Liver (tissue), 9 donors: ENCODE results near the gene BNC2. TPM values are rescaled to one million over a fixed set of nuclear protein-coding genes. Genes with fewer than 3 reads are reported as not detected.
"Not testable (repeated sequence)": the region's sequence is repeated elsewhere in the genome, so short reads cannot be mapped to it uniquely, and the experiment has no call there.

Experiments
- DNase-seq: peaks from one replicate; pipeline ENCODE4 v3.0.0-alpha.2; 2017; ENCODE audit warnings: low spot score
- H3K27ac ChIP-seq, 2 donors: one replicate each; pipeline ENCODE4 v1.7.0; 2013; ENCODE audit warnings: inconsistent platforms in 2 of 2, low read length in 2 of 2, control low read depth in 1 of 2, low read depth in 1 of 2, mild to moderate bottlenecking in 1 of 2
- H3K27me3 ChIP-seq, 4 donors: one replicate each; pipeline versions ENCODE4 v1.6.1 to v1.7.0; 2013; ENCODE audit warnings: low read length in 3 of 4, inconsistent platforms in 1 of 4, mild to moderate bottlenecking in 1 of 4, moderate library complexity in 1 of 4; ENCODE audit not compliant: control insufficient read depth in 4 of 4, insufficient read depth in 4 of 4
- H3K36me3 ChIP-seq, 4 donors: one replicate each; pipeline versions ENCODE4 v1.6.1 to v1.7.0; 2013; ENCODE audit warnings: low read length in 3 of 4, mild to moderate bottlenecking in 3 of 4, low read depth in 1 of 4, moderate library complexity in 1 of 4; ENCODE audit not compliant: control insufficient read depth in 4 of 4, insufficient read depth in 3 of 4
- H3K4me1 ChIP-seq, 4 donors: one replicate each; pipeline versions ENCODE4 v1.6.1 to v1.7.0; 2013; ENCODE audit warnings: low read length in 3 of 4, mild to moderate bottlenecking in 3 of 4, moderate library complexity in 1 of 4; ENCODE audit not compliant: control insufficient read depth in 4 of 4, insufficient read depth in 4 of 4
- H3K4me3 ChIP-seq, 3 donors: one replicate each; pipeline versions ENCODE4 v1.6.1 to v1.7.0; 2013; ENCODE audit warnings: low read length in 3 of 3, control low read depth in 1 of 3, low read depth in 1 of 3, mild to moderate bottlenecking in 1 of 3
- H3K9ac ChIP-seq, 2 donors: one replicate each; pipeline ENCODE4 v1.7.0; 2013; ENCODE audit warnings: low read length in 2 of 2, mild to moderate bottlenecking in 2 of 2, moderate library complexity in 2 of 2, control low read depth in 1 of 2, low read depth in 1 of 2
- H3K9me3 ChIP-seq, 4 donors: one replicate each; pipeline versions ENCODE4 v1.6.1 to v1.7.0; 2013; ENCODE audit warnings: low read length in 3 of 4; ENCODE audit not compliant: control insufficient read depth in 4 of 4
- EGR1 ChIP-seq, 2 donors: IDR thresholded peaks; 2 replicates each; pipeline ENCODE4 v1.6.1; 2016 to 2018; ENCODE audit warnings: antibody characterized with exemption in 2 of 2, low read depth in 2 of 2
- FOXA1 ChIP-seq: IDR thresholded peaks from 2 replicates; pipeline ENCODE4 v1.6.1; 2016; ENCODE audit warnings: antibody characterized with exemption
- FOXA2 ChIP-seq: IDR thresholded peaks from 2 replicates; pipeline ENCODE4 v1.6.1; 2016; ENCODE audit warnings: antibody characterized with exemption
- GABPA ChIP-seq, 2 donors: IDR thresholded peaks in 1 of 2; conservative IDR thresholded peaks in 1 of 2; 2 replicates each; pipeline ENCODE4 v1.6.1; 2016; ENCODE audit warnings: antibody characterized with exemption in 2 of 2, mild to moderate bottlenecking in 1 of 2, moderate library complexity in 1 of 2
- HNF4A ChIP-seq, 2 donors: conservative IDR thresholded peaks; 2 replicates each; pipeline ENCODE4 v1.6.1; 2016; ENCODE audit warnings: antibody characterized with exemption in 2 of 2, mild to moderate bottlenecking in 2 of 2
- HNF4G ChIP-seq: IDR thresholded peaks from 2 replicates; pipeline ENCODE4 v1.6.1; 2016; ENCODE audit warnings: antibody characterized with exemption
- JUND ChIP-seq, 2 donors: IDR thresholded peaks; 2 replicates each; pipeline ENCODE4 v1.6.1; 2016; ENCODE audit warnings: antibody characterized with exemption in 2 of 2
- NR2F2 ChIP-seq: IDR thresholded peaks from 2 replicates; pipeline ENCODE4 v1.6.1; 2016; ENCODE audit warnings: antibody characterized with exemption
- RAD21 ChIP-seq, 2 donors: IDR thresholded peaks; 2 replicates each; pipeline ENCODE4 v1.6.1; 2016; ENCODE audit warnings: antibody characterized with exemption in 2 of 2, mild to moderate bottlenecking in 2 of 2
- RXRA ChIP-seq, 2 donors: IDR thresholded peaks; 2 replicates each; pipeline ENCODE4 v1.6.1; 2017 to 2018; ENCODE audit warnings: antibody characterized with exemption in 2 of 2, mild to moderate bottlenecking in 1 of 2
- SP1 ChIP-seq: IDR thresholded peaks from 2 replicates; pipeline ENCODE4 v1.6.1; 2018; ENCODE audit warnings: antibody characterized with exemption, mild to moderate bottlenecking
- TAF1 ChIP-seq: conservative IDR thresholded peaks from 2 replicates; pipeline ENCODE4 v1.6.1; 2016; ENCODE audit warnings: antibody characterized with exemption, mild to moderate bottlenecking
- YY1 ChIP-seq: IDR thresholded peaks from 2 replicates; pipeline ENCODE4 v1.6.1; 2016; ENCODE audit warnings: antibody characterized with exemption, mild to moderate bottlenecking
- WGBS: extraction: QIAGEN DNeasy Blood & Tissue Kit; methylation state at CpG from one replicate; pipeline ENCODE4 v1.1.7; 2013; 5-methylcytosine and 5-hydroxymethylcytosine counted together
- polyA plus RNA-seq, 2 donors: library from polyadenylated mRNA; stranded (reverse) in 1 of 2; unstranded in 1 of 2; fragments of 200-250 nt in 1 of 2; fragments of >200 nt in 1 of 2; fragmentation: Nextera tagmentation in 1 of 2; extraction: Ambion mirVana in 1 of 2; gene quantifications; one replicate each; pipeline versions ENCODE4 v1.2.1 to v1.2.3, GENCODE V29; 2013 to 2015
- total RNA-seq, 2 donors: library from RNA; depleted of rRNA; stranded (reverse); fragments of >200 nt; gene quantifications; one replicate each; pipeline ENCODE4 v1.2.3, GENCODE V29; 2014
- TF ChIP-seq, protein P1 (sequence below): IDR thresholded peaks from 2 replicates; pipeline ENCODE4 v1.6.1; 2016; ENCODE audit warnings: antibody characterized with exemption
- TF ChIP-seq, protein P2 (sequence below): IDR thresholded peaks from 2 replicates; pipeline ENCODE4 v1.6.1; 2016; ENCODE audit warnings: antibody characterized with exemption
- TF ChIP-seq, protein P3 (sequence below): IDR thresholded peaks from 2 replicates; pipeline ENCODE4 v1.6.1; 2016; ENCODE audit warnings: antibody characterized with exemption
- TF ChIP-seq, protein P4 (sequence below): fragments of 150-350 bp; IDR thresholded peaks from 2 replicates; pipeline ENCODE4 v1.5.1; 2017; ENCODE audit warnings: improper control_type of control experiment, low read depth, low read length; ENCODE audit not compliant: missing input control
- donor health status: healthy.
- donor health status: healthy.
- donor health status: healthy.
- donor health status: healthy.
- donor health status: healthy.

Gene BNC2
- total and polyA plus RNA-seq, 4 donors, result 0.07 to 0.67 (median 0.08) TPM

DNA sequence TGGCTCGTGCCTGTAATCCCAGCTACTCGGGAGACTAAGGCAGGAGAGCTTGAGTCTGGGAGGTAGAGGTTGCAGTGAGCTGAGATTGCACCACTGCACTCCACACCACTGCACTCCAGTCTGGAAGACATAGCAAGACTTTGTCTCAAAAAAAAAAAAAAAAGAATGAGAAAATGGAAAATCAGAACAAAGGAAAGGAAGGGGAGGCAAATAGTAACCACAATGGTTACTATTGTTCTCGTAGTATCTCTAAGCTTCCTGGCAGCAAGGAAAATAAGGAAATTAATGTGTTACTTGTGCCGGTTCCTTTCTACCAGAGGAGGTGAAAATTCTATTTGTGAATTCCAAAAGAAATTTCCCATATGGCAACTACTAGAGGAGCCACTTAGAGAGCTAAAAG, 48.5 kb upstream of the BNC2 start (continued):
- TF ChIP-seq, protein P1, sequence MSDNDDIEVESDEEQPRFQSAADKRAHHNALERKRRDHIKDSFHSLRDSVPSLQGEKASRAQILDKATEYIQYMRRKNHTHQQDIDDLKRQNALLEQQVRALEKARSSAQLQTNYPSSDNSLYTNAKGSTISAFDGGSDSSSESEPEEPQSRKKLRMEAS, result no peak

DNA sequence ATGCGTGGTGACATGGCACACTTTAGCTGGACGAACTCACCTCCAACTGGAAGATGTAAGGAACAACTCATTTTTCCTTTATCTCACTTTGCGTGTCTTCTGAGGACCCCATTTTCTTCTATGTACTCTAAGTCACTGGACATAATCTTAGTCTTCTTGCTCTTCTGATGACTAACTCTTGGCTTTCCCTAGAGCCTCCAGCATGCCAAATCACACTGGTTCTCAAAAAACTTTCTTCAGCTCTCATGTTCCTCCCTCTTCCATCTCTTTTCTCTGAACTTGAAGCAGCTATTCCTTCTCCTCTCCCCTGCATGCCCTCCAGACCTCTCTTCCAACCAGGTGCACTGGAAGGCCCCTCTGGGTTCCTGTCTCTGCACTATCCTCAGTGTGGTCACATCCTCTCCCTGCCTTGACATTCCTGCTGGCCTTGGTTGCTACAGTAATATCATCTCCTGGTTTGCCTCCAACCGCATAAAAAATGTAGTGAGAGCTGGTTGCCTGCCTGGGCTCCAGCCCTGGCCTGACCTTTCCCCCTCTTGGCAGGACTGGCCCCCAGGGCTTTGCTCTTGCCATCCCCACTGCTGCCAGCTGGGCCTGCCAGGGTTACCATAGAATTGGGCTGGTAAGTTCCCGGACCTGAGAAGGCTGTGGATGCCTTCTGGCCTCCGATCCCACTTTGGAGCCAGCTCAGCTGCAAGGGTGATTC, 44.8 kb upstream of the BNC2 start:
- Histone ChIP-seq H3K4me1 (no peaks in the 10 kb centered on the region), H3K36me3 (no peaks in the 10 kb centered on the region), H3K4me3 (no peak overlapping the region), H3K27ac (no peak overlapping the region), H3K27me3 (no peaks in the 10 kb centered on the region), H3K9me3 (no peaks in the 10 kb centered on the region), H3K9ac (no peak overlapping the region)
- DNase-seq, result no peak
- TF ChIP-seq HNF4A (conservative IDR thresholded peaks at IDR 0.05), result no peak
- TF ChIP-seq, protein P1, result no peak
- TF ChIP-seq HNF4G, result no peak
- TF ChIP-seq, protein P2, sequence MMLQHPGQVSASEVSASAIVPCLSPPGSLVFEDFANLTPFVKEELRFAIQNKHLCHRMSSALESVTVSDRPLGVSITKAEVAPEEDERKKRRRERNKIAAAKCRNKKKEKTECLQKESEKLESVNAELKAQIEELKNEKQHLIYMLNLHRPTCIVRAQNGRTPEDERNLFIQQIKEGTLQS, result no peak
- TF ChIP-seq, protein P3, sequence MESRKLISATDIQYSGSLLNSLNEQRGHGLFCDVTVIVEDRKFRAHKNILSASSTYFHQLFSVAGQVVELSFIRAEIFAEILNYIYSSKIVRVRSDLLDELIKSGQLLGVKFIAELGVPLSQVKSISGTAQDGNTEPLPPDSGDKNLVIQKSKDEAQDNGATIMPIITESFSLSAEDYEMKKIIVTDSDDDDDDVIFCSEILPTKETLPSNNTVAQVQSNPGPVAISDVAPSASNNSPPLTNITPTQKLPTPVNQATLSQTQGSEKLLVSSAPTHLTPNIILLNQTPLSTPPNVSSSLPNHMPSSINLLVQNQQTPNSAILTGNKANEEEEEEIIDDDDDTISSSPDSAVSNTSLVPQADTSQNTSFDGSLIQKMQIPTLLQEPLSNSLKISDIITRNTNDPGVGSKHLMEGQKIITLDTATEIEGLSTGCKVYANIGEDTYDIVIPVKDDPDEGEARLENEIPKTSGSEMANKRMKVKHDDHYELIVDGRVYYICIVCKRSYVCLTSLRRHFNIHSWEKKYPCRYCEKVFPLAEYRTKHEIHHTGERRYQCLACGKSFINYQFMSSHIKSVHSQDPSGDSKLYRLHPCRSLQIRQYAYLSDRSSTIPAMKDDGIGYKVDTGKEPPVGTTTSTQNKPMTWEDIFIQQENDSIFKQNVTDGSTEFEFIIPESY, result no peak
- no peak for TF ChIP-seq NR2F2
- no peak for TF ChIP-seq YY1
- TF ChIP-seq JUND (IDR thresholded peaks at IDR 0.05), result no peak
- TF ChIP-seq RAD21 (IDR thresholded peaks at IDR 0.05), result no peak
- TF ChIP-seq FOXA2, result no peak
- TF ChIP-seq EGR1 (IDR thresholded peaks at IDR 0.05; ENCODE audit: low read depth in 2 of 2), result no peak
- TF ChIP-seq RXRA (IDR thresholded peaks at IDR 0.05), result no peak
- TF ChIP-seq GABPA (IDR thresholded peaks at IDR 0.05 in 1 of 2, conservative IDR thresholded peaks at IDR 0.05 in 1 of 2), result no peak
- no peak for TF ChIP-seq TAF1
- TF ChIP-seq, protein P4, sequence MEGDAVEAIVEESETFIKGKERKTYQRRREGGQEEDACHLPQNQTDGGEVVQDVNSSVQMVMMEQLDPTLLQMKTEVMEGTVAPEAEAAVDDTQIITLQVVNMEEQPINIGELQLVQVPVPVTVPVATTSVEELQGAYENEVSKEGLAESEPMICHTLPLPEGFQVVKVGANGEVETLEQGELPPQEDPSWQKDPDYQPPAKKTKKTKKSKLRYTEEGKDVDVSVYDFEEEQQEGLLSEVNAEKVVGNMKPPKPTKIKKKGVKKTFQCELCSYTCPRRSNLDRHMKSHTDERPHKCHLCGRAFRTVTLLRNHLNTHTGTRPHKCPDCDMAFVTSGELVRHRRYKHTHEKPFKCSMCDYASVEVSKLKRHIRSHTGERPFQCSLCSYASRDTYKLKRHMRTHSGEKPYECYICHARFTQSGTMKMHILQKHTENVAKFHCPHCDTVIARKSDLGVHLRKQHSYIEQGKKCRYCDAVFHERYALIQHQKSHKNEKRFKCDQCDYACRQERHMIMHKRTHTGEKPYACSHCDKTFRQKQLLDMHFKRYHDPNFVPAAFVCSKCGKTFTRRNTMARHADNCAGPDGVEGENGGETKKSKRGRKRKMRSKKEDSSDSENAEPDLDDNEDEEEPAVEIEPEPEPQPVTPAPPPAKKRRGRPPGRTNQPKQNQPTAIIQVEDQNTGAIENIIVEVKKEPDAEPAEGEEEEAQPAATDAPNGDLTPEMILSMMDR, result no peak
- no peak for TF ChIP-seq FOXA1
- TF ChIP-seq SP1, result no peak
- WGBS, result 94% methylated on average over 6 of the region's 6 CpGs

DNA sequence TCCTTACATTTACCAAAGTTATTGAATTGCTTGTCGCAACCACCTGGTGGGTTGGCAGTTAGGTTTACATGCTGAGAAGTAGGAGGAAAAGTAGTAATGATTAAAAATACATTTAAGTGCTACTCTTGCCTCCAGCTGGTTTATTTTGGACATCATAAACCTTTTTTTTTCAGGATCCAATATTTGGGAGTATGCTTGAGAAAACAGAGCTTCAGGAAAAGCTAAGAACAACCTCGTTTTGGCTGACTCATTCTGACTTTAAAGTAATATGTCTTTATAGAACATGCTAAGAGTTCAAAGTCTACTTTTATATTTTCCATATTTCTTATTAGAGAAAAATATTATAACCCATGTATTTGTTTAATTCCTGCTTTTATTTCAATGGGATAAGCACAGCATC, 41.7 kb upstream of the BNC2 start:
- Histone ChIP-seq H3K9ac (no peak overlapping the region), H3K27ac (no peak overlapping the region), H3K9me3 (no peaks in the 10 kb centered on the region), H3K4me1 (no peaks in the 10 kb centered on the region), H3K27me3 (no peaks in the 10 kb centered on the region), H3K4me3 (no peak overlapping the region), H3K36me3 (no peaks in the 10 kb centered on the region)
- 65% methylated on average over 2 of the region's 2 CpGs for WGBS
- no peak for TF ChIP-seq RAD21 (IDR thresholded peaks at IDR 0.05)
- no peak for TF ChIP-seq HNF4A (conservative IDR thresholded peaks at IDR 0.05)
- TF ChIP-seq JUND (IDR thresholded peaks at IDR 0.05), result no peak
- TF ChIP-seq TAF1, result no peak
- TF ChIP-seq, protein P3, result no peak
- TF ChIP-seq EGR1 (IDR thresholded peaks at IDR 0.05; ENCODE audit: low read depth in 2 of 2), result no peak
- no peak for TF ChIP-seq FOXA2
- TF ChIP-seq HNF4G, result no peak
- TF ChIP-seq FOXA1, result no peak
- TF ChIP-seq YY1, result no peak
- TF ChIP-seq GABPA (IDR thresholded peaks at IDR 0.05 in 1 of 2, conservative IDR thresholded peaks at IDR 0.05 in 1 of 2), result no peak
- no peak for DNase-seq

DNA sequence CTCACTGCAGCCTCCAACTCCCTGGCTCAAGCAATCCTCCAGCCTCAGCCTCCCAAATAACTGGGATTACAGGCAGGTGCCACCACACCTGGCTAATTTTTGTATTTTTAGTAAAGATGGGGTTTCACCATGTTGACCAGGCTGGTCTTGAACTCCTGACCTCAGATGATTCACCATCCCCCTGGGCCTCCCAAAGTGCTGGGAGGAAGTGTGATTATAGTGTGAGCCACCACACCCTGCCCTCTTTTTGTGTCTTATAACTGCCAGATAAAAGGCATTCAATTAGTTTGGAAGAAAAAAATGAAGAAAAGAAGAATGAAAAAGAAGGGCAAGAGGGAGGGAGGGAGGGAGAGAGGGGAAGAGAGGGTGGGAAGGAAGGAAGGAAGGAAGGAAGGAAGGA, 37.7 kb upstream of the BNC2 start:
- H3K27me3 ChIP-seq, H3K9me3 ChIP-seq, H3K27ac ChIP-seq, DNase-seq, H3K36me3 ChIP-seq, H3K4me3 ChIP-seq, H3K4me1 ChIP-seq, H3K9ac ChIP-seq: not testable (repeated sequence)
